ENCODE results near the gene ADCY3. TPM values are rescaled to one million over a fixed set of nuclear protein-coding genes. Genes with fewer than 3 reads are reported as not detected.

ADCY3 gene
- total RNA-seq, 1 experiment from 2014 or later: 71.1 TPM

- H3K9ac ChIP-seq (ENCODE audit: low read length): no peak overlapping the region
- intact Hi-C loops (cut with micrococcal nuclease): no loop called here
- no peak for DNase-seq (ENCODE audit: low read depth, low spot score)
- CTCF ChIA-PET: no interaction called here
- no peak overlapping the region for H2AFZ ChIP-seq (ENCODE audit: low read depth, low read length, poor library complexity, severe bottlenecking)
- no peak for ATAC-seq
- H3K4me1 ChIP-seq (ENCODE audit: control insufficient read depth in 1 of 2, insufficient read depth in 2 of 2, low read length in 2 of 2): no peaks in the 10 kb centered on the region
- BruUV-seq (replicated peaks): no TSS peak
- POLR2A ChIA-PET: no interaction called here
- no peaks in the 10 kb centered on the region for H3K79me2 ChIP-seq (ENCODE audit: insufficient read depth, low read length)
- no peaks in the 10 kb centered on the region; a peak in 1 of 4 replicates for H3K36me3 ChIP-seq (ENCODE audit: control insufficient read depth in 1 of 2, insufficient read depth in 2 of 2, low read length in 2 of 2)
- no peaks in the 10 kb centered on the region for H3K9me2 ChIP-seq (ENCODE audit: insufficient read depth)
- no peaks in the 10 kb centered on the region for H4K20me1 ChIP-seq (ENCODE audit: insufficient read depth)
- H3K4me2 ChIP-seq (ENCODE audit: low read length): no peak overlapping the region
- RAD21 ChIA-PET (ENCODE audit: low non-redundant PET in 1 of 2, low total read pairs in 2 of 2, uncharacterized antibody in 2 of 2, unreplicated experiment in 2 of 2): no interaction called here
- no peaks in the 10 kb centered on the region for H3K9me3 ChIP-seq (ENCODE audit: control insufficient read depth in 1 of 2, insufficient read depth in 1 of 2, low read depth in 1 of 2, low read length in 2 of 2)
- H3K27ac ChIP-seq (ENCODE audit: low read depth, low read length): no peak overlapping the region
- no peaks in the 10 kb centered on the region for H3K27me3 ChIP-seq (ENCODE audit: insufficient read depth, low read length)
- H3K4me3 ChIP-seq (replicated peaks in 1 of 2; ENCODE audit: low read depth in 1 of 2, low read length in 2 of 2): no peak overlapping the region
- TF ChIP-seq TCF7L2 (IDR thresholded peaks at IDR 0.05; ENCODE audit: borderline replicate concordance, extremely low read depth, insufficient read depth, insufficient read length): no peak
- no peak for TF ChIP-seq FOSL1 (IDR thresholded peaks at IDR 0.05; ENCODE audit: low read depth)
- TF ChIP-seq POLR2AphosphoS5 (IDR thresholded peaks at IDR 0.05; ENCODE audit: low read depth, low read length): no peak
- TF ChIP-seq, protein P1, sequence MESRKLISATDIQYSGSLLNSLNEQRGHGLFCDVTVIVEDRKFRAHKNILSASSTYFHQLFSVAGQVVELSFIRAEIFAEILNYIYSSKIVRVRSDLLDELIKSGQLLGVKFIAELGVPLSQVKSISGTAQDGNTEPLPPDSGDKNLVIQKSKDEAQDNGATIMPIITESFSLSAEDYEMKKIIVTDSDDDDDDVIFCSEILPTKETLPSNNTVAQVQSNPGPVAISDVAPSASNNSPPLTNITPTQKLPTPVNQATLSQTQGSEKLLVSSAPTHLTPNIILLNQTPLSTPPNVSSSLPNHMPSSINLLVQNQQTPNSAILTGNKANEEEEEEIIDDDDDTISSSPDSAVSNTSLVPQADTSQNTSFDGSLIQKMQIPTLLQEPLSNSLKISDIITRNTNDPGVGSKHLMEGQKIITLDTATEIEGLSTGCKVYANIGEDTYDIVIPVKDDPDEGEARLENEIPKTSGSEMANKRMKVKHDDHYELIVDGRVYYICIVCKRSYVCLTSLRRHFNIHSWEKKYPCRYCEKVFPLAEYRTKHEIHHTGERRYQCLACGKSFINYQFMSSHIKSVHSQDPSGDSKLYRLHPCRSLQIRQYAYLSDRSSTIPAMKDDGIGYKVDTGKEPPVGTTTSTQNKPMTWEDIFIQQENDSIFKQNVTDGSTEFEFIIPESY (IDR thresholded peaks at IDR 0.05; ENCODE audit: extremely low read depth, insufficient replicate concordance, low read length): no peak
- no peak for TF ChIP-seq POLR2A (IDR thresholded peaks at IDR 0.05; ENCODE audit: borderline replicate concordance, extremely low read depth, insufficient read depth, insufficient read length)
- TF ChIP-seq SP1 (IDR thresholded peaks at IDR 0.05; ENCODE audit: low read depth): no peak
- TF ChIP-seq EZH2phosphoT487 (IDR thresholded peaks at IDR 0.05; ENCODE audit: borderline replicate concordance): no peak
- TF ChIP-seq, protein P2, sequence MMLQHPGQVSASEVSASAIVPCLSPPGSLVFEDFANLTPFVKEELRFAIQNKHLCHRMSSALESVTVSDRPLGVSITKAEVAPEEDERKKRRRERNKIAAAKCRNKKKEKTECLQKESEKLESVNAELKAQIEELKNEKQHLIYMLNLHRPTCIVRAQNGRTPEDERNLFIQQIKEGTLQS (IDR thresholded peaks at IDR 0.05): no peak
- TF ChIP-seq ELF1 (IDR thresholded peaks at IDR 0.05; ENCODE audit: borderline replicate concordance, low read depth): no peak
- TF ChIP-seq YY1 (IDR thresholded peaks at IDR 0.05; ENCODE audit: extremely low read depth, insufficient replicate concordance, low read depth, low read length): no peak
- TF ChIP-seq CBX3 (IDR thresholded peaks at IDR 0.05; ENCODE audit: low read depth): no peak
- TF ChIP-seq ZFX (IDR thresholded peaks at IDR 0.05): no peak
- TF ChIP-seq CEBPB (IDR thresholded peaks at IDR 0.05; ENCODE audit: low read depth): no peak
- TF ChIP-seq RAD21 (IDR thresholded peaks at IDR 0.05; ENCODE audit: low read depth): no peak
Measured at GRCh38 chr2:24844023-24844685, 75.9 kb downstream of the ADCY3 start.

Data from HCT116 (cell line).